ENCODE data around the gene RFLNA. TPM values are rescaled to one million over a fixed set of nuclear protein-coding genes. Genes with fewer than 3 reads are reported as not detected.

RFLNA gene
- total RNA-seq, 1 experiment from 2014 or later: 10.6 TPM

DNA sequence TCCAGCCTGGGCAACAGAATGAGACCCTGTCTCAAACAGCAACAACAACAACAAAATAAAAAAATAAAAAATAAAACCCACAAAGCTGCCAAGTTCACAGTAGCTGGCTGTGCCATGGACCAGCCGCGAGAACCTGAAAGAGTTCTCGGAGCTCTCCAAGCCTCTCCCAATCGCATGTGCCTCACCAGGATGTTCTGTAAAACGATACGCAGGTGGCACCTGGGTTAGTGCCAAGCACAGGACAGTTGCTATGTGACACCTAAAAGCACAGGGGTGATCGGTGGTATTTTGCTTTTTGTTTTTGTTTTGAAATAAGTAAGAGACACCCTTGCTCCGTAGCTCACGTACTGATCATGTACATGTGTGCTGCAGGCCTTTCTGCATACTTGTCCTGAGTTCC is 52.4 kb downstream of the RFLNA start:
- no peak overlapping the region for H2BK15ac ChIP-seq (ENCODE audit: low read depth, low read length)
- H3T11ph ChIP-seq (ENCODE audit: low read length): no peak overlapping the region
- H3K79me1 ChIP-seq (ENCODE audit: insufficient read depth, low read depth, low read length, poor library complexity, severe bottlenecking): no peaks in the 10 kb centered on the region
- Mint-ChIP-seq H3K4me3 (no peak overlapping the region), H3K27me3 (ENCODE audit: low read depth) (peaks cover 1% of the 10 kb centered on the region; the same call in 1 of the 2 replicates), H3K4me1 (no peaks in the 10 kb centered on the region), H3K9me3 (no peaks in the 10 kb centered on the region), H3K27ac (no peak overlapping the region), H3K36me3 (ENCODE audit: insufficient read depth in 1 of 3, low read depth in 3 of 3) (peaks cover 35 to 76% (median 75%) of the 10 kb centered on the region in 3 experiments)
- H2BK5ac ChIP-seq (ENCODE audit: insufficient read length, low read length): no peak overlapping the region
- H4K8ac ChIP-seq (replicated peaks; ENCODE audit: insufficient read length, low read depth, low read length): no peak overlapping the region
- no CpG with 5 or more reads among the region's 9 CpGs for WGBS (ENCODE audit: extremely low coverage, insufficient read length, low lambda C conversion rate)
- peaks cover 2% of the 10 kb centered on the region for H4K20me1 ChIP-seq (ENCODE audit: control insufficient read depth, insufficient read depth, insufficient read length)
- no peak overlapping the region for H2AFZ ChIP-seq (ENCODE audit: low read length)
- no peak overlapping the region for H3K23ac ChIP-seq (ENCODE audit: insufficient read length, low read depth, low read length)
- H2AK5ac ChIP-seq (ENCODE audit: insufficient read length, low read length): no peak overlapping the region
- no peak overlapping the region for H4K5ac ChIP-seq (ENCODE audit: insufficient read length, low read depth, low read length)
- no peak overlapping the region for H2BK120ac ChIP-seq (ENCODE audit: low read depth, low read length, poor library complexity, severe bottlenecking)
- TF ChIP-seq, protein P1, sequence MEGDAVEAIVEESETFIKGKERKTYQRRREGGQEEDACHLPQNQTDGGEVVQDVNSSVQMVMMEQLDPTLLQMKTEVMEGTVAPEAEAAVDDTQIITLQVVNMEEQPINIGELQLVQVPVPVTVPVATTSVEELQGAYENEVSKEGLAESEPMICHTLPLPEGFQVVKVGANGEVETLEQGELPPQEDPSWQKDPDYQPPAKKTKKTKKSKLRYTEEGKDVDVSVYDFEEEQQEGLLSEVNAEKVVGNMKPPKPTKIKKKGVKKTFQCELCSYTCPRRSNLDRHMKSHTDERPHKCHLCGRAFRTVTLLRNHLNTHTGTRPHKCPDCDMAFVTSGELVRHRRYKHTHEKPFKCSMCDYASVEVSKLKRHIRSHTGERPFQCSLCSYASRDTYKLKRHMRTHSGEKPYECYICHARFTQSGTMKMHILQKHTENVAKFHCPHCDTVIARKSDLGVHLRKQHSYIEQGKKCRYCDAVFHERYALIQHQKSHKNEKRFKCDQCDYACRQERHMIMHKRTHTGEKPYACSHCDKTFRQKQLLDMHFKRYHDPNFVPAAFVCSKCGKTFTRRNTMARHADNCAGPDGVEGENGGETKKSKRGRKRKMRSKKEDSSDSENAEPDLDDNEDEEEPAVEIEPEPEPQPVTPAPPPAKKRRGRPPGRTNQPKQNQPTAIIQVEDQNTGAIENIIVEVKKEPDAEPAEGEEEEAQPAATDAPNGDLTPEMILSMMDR (conservative IDR thresholded peaks at IDR 0.05): no peak
- no peak overlapping the region for H3K4ac ChIP-seq (ENCODE audit: low read depth, low read length)
- no peak overlapping the region for H3K18ac ChIP-seq (ENCODE audit: insufficient read length, low read depth, low read length)
- H2BK20ac ChIP-seq (ENCODE audit: low read depth, low read length, poor library complexity, severe bottlenecking): no peak overlapping the region
- H3K9me3 ChIP-seq (ENCODE audit: control insufficient read depth, low read depth, low read length): no peaks in the 10 kb centered on the region
- DNase-seq: no peak
- H3K27ac ChIP-seq (ENCODE audit: insufficient read length, low read depth, low read length): no peak overlapping the region
- no peak overlapping the region for H3K9ac ChIP-seq (ENCODE audit: extremely low read depth, insufficient read length, low read length)
- H3K14ac ChIP-seq (ENCODE audit: insufficient read depth, low read length): no peak overlapping the region
- no peaks in the 10 kb centered on the region for H3K23me2 ChIP-seq (ENCODE audit: insufficient read length, low read depth, low read length, poor library complexity, severe bottlenecking)
- H3K27me3 ChIP-seq (ENCODE audit: insufficient read depth, low read length): no peaks in the 10 kb centered on the region
- no peaks in the 10 kb centered on the region for H3K4me1 ChIP-seq (ENCODE audit: insufficient read depth, low read length)
- no peak overlapping the region for H4K91ac ChIP-seq (ENCODE audit: insufficient read length, low read depth, low read length)
- no peaks in the 10 kb centered on the region for H3K79me2 ChIP-seq (ENCODE audit: insufficient read depth, low read length)
- no peak overlapping the region for H3K56ac ChIP-seq (ENCODE audit: insufficient read length, low read depth, low read length)
- no peak overlapping the region for H2BK12ac ChIP-seq (ENCODE audit: insufficient read length, low read depth, low read length)
- H3K4me2 ChIP-seq (ENCODE audit: insufficient read depth, insufficient read length, low read length): no peak overlapping the region
